Ovary (tissue), 3 donors: Measurements from ENCODE around the gene SLC22A12.

ENCODE experiments used
- CTCF ChIP-seq, 3 donors: fragments of 450-650 bp in 2 of 3; fragments of 200-600 bp in 1 of 3; IDR thresholded peaks; one replicate each; pipeline versions ENCODE4 v1.5.1 to v1.8.0; 2016 to 2022; ENCODE audit warnings: antibody characterized with exemption in 3 of 3, mild to moderate bottlenecking in 1 of 3
- EP300 ChIP-seq: sonication (generic); formaldehyde crosslinking; IDR thresholded peaks from one replicate; pipeline ENCODE4 v1.6.1; 2017; ENCODE audit warnings: antibody characterized with exemption
- POLR2A ChIP-seq: fragments of 450-650 bp; IDR thresholded peaks from one replicate; pipeline ENCODE4 v1.6.1; 2017; ENCODE audit warnings: antibody characterized with exemption, mild to moderate bottlenecking, moderate library complexity
- donor health status: DM: no; HTN: no; CAD: no.

DNA sequence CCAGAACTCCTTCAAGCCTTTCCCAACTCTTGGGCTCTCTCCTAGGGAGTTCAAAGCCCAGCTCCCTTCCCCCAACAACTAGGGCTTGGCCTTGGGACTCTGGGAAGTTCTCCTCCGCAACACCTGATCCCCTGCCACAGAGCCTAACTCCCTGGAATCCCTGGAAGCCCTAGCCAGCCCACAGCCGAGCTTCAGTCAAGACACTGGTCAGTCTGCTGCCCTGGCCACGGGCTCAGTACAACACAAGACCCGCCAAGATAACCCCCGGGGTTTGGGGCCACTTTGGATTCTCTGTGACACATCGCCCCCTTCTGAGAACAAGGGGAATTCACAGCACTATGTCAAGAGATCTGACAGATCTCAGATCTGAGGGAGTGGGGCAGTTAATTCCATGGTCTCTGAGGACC is 58.3 kb downstream of the SLC22A12 start:
- peak in 2 of 3 donors; percentile 53 to 58 for TF ChIP-seq CTCF (IDR thresholded peaks at IDR 0.05)
- no peak for TF ChIP-seq POLR2A
- no peak for TF ChIP-seq EP300
